TTC549 (cell line): Measurements from ENCODE around the gene TRAF3.

Experiments used
- FAIRE-seq: peaks from 2 replicates; lab custom pipeline; 2012; peaks lifted over from hg19 to GRCh38; lab: Jason Lieb, UNC

TRAF3 gene

GRCh38 chr14:102776761-102777710 is at the start of gene TRAF3:
TRAF3 (plus strand) TSS chr14:102777449; CDS start chr14:102870202, 92,753 bp downstream.
- FAIRE-seq: no peak

- FAIRE-seq: no peak
Observed at GRCh38 chr14:102728501-102728900, 48.7 kb upstream of the TRAF3 start.

GRCh38 chr14:102729268-102729667 is 48.0 kb upstream of the TRAF3 start:
- no peak for FAIRE-seq

- FAIRE-seq: no peak
Observed at GRCh38 chr14:102729825-102730224, 47.4 kb upstream of the TRAF3 start.

GRCh38 chr14:102731101-102731870 is 46.0 kb upstream of the TRAF3 start:
- FAIRE-seq: no peak

- no peak for FAIRE-seq
Observed at GRCh38 chr14:102731871-102732800, 45.1 kb upstream of the TRAF3 start.

- no peak for FAIRE-seq
Observed at GRCh38 chr14:102732924-102733323, 44.3 kb upstream of the TRAF3 start.

GRCh38 chr14:102733326-102733725 is 43.9 kb upstream of the TRAF3 start:
- FAIRE-seq: no peak

- FAIRE-seq: no peak
Observed at GRCh38 chr14:102734436-102734835, 42.8 kb upstream of the TRAF3 start.

GRCh38 chr14:102736956-102737355 is 40.3 kb upstream of the TRAF3 start:
- no peak for FAIRE-seq

- FAIRE-seq: no peak
Observed at GRCh38 chr14:102737402-102738372, 39.6 kb upstream of the TRAF3 start.

- no peak for FAIRE-seq
Observed at GRCh38 chr14:102738373-102739189, 38.7 kb upstream of the TRAF3 start.

- no peak for FAIRE-seq
Observed at GRCh38 chr14:102739190-102739469, 38.1 kb upstream of the TRAF3 start.

- FAIRE-seq: no peak
Observed at GRCh38 chr14:102746634-102747438, 30.4 kb upstream of the TRAF3 start.

- no peak for FAIRE-seq
Observed at GRCh38 chr14:102748806-102749205, 28.4 kb upstream of the TRAF3 start.

GRCh38 chr14:102749393-102750305 is 27.6 kb upstream of the TRAF3 start:
- FAIRE-seq: no peak

GRCh38 chr14:102750376-102750775 is 26.9 kb upstream of the TRAF3 start:
- FAIRE-seq: no peak

GRCh38 chr14:102751088-102751487 is 26.2 kb upstream of the TRAF3 start:
- no peak for FAIRE-seq
